Effector memory CD8-positive, alpha-beta T cell (primary cell): ENCODE data around the gene PATE1.
"Not testable (repeated sequence)": the region's sequence is repeated elsewhere in the genome, so short reads cannot be mapped to it uniquely, and the experiment has no call there.

ENCODE experiments used
- ATAC-seq: fragments of 150-1000 bp; cut with Tn5 transposase; replicated peaks from 2 replicates; pipeline ENCODE4 v1.10.0; 2021; ENCODE audit warnings: mild to moderate bottlenecking, moderate library complexity
- DNase-seq, 3 experiments: peaks; one replicate each; pipeline ENCODE4 v3.0.0; 2021
- H3K27ac Mint-ChIP-seq, 2 donors: one replicate each; pipeline ENCODE4 v1.8.0; 2022; ENCODE audit warnings: mild to moderate bottlenecking in 2 of 2, mixed read lengths in 2 of 2, moderate library complexity in 2 of 2
- H3K27me3 Mint-ChIP-seq, 2 donors: one replicate each; pipeline ENCODE4 v1.8.0; 2022; ENCODE audit warnings: mixed read lengths in 2 of 2
- H3K36me3 Mint-ChIP-seq: one replicate; pipeline ENCODE4 v1.8.0; 2022; ENCODE audit warnings: mild to moderate bottlenecking, moderate library complexity, mixed read lengths; ENCODE audit not compliant: insufficient read depth
- H3K4me1 Mint-ChIP-seq, 2 donors: one replicate each; pipeline ENCODE4 v1.8.0; 2022; ENCODE audit warnings: low read depth in 2 of 2, mixed read lengths in 2 of 2
- H3K4me3 Mint-ChIP-seq, 2 donors: one replicate each; pipeline ENCODE4 v1.8.0; 2022; ENCODE audit warnings: mild to moderate bottlenecking in 2 of 2, mixed read lengths in 2 of 2, moderate library complexity in 2 of 2
- H3K9me3 Mint-ChIP-seq, 2 donors: one replicate each; pipeline ENCODE4 v1.8.0; 2022; ENCODE audit warnings: mixed read lengths in 2 of 2
- total RNA-seq, 9 experiments: gene quantifications; one replicate each; lab custom pipeline; 2026; lab: John Stamatoyannopoulos, UW

PATE1 gene, protein sequence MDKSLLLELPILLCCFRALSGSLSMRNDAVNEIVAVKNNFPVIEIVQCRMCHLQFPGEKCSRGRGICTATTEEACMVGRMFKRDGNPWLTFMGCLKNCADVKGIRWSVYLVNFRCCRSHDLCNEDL
- total RNA-seq: 0 to 0.21 (median 0) reads per million in 9 experiments

DNA sequence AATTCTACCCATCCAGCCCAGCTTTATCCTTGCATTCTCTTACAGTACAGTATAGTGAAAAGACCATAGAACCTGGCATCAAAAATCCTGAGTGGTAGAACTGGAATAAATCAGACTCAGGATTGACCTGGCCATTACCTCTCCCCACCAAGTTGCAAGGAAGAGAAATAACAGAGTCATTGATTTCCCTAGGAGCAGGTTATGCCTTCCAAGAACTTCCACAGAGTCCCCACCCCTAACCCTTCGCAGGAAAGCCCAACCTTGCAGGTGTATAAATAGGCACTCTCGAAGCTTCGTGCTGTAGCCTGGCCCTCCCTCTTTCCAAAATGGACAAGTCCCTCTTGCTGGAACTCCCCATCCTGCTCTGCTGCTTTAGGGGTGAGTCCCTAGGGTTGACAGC, at the start of gene PATE1:
Gene PATE1 (plus strand): TSS at position 301 of the 400 bp plus-strand sequence. CDS start 26 bp downstream, at position 327.
- Mint-ChIP-seq H3K27ac (no peak within 1 kb of the TSS), H3K36me3 (no peaks in the 10 kb centered on the region), H3K4me1 (no peaks in the 10 kb centered on the region), H3K9me3 (no peaks in the 10 kb centered on the region), H3K4me3 (no peak within 1 kb of the TSS), H3K27me3 (peaks cover 12 to 13% of the 10 kb centered on the region in 2 donors)
- DNase-seq (no peak), ATAC-seq (no peak)

DNA sequence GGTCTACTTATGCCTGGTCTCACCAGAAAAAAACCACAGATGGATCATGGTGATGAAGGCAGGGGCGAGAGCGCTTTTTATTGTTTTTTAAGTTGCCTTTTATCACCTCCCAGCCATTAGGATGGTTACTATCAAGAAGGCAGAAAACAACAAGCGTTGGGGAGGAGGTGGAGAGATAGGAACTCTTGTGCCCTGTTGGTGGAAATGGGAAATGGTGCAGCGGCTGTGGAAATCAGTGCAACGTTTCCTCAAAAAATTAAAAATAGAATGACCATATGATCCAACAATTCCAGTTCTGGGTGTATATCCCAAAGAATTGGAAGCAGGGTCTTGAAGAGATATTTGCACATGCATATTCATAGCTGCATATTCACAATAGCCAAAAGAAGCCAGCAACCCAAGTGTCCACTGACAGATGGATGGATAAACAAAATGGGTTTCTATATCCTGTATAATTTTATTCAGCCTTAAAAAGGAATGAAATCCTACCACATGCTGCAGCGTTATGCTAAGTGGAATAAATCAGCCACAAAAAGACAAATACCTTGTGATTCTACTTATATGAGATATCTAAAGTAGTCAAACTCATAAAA, 45.0 kb upstream of the PATE1 start:
- H3K27me3 Mint-ChIP-seq: peaks cover 28 to 44% of the 10 kb centered on the region in 2 donors
- ATAC-seq (no peak), DNase-seq (no peak)
- H3K4me1 Mint-ChIP-seq: no peaks in the 10 kb centered on the region
- H3K4me3 Mint-ChIP-seq: no peak overlapping the region
- H3K9me3 Mint-ChIP-seq: no peaks in the 10 kb centered on the region
- no peaks in the 10 kb centered on the region for H3K36me3 Mint-ChIP-seq
- H3K27ac Mint-ChIP-seq: no peak overlapping the region

DNA sequence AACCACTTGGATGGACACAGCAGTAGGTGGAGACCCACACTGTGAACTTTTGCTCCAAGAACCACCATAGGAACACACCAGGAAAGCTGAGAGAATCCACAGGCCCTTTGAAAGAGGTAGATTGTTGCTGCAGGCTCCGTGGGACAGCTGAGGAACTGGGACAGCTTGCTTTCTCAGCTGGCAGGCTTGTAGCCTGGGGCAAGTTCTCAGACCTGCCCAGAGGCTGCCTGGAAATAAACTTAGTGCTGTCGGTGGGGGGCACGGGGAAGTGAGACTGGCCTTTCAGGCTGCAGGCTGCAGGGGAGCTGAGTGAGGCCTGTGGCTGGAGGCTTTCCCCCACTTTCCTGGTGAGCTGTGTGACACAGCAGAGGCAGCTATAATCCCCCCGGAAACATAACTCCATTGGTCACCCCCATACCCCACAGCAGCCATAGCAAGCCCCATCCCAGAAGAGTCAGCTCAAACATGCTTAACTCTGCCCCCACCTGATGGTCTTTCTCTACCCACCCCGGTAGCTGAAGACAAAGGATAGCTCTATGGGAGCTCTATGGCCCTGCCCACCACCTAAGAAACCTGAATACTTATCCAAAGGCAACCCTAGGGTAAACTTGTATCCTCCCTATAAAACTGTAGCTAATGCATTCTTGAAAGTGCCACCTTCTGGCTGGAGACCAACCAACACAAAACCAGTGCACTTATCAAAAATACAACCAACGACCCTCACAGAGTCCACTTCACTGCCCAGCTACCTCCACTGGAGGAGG, 44.0 kb upstream of the PATE1 start:
- Mint-ChIP-seq H3K27ac (no peak overlapping the region), H3K9me3 (no peaks in the 10 kb centered on the region), H3K4me1 (no peaks in the 10 kb centered on the region), H3K36me3 (no peaks in the 10 kb centered on the region), H3K4me3 (no peak overlapping the region), H3K27me3 (peaks cover 30 to 48% of the 10 kb centered on the region in 2 donors)
- ATAC-seq: no peak
- no peak for DNase-seq

DNA sequence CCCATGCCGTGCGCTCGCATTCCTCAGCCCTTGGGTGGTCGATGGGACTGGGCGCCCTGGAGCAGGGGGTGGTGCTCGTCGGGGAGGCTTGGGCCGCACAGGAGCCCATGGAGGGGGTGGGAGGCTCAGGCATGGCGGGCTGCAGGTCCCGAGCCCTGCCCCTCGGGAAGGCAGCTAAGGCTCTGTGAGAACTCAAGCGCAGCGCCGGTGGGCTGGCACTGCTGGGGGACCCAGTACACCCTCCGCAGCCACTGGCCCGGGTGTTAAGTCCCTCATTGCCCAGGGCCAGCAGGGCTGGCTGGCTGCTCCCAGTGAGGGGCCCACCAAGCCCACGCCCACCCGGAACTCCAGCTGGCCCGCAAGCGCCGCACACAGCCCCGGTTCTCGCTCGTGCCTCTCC, 41.4 kb upstream of the PATE1 start:
- H3K4me1 Mint-ChIP-seq, H3K9me3 Mint-ChIP-seq, H3K36me3 Mint-ChIP-seq, ATAC-seq, DNase-seq, H3K4me3 Mint-ChIP-seq, H3K27ac Mint-ChIP-seq: not testable (repeated sequence)
- H3K27me3 Mint-ChIP-seq: peaks cover 28 to 34% of the 10 kb centered on the region in 2 donors

DNA sequence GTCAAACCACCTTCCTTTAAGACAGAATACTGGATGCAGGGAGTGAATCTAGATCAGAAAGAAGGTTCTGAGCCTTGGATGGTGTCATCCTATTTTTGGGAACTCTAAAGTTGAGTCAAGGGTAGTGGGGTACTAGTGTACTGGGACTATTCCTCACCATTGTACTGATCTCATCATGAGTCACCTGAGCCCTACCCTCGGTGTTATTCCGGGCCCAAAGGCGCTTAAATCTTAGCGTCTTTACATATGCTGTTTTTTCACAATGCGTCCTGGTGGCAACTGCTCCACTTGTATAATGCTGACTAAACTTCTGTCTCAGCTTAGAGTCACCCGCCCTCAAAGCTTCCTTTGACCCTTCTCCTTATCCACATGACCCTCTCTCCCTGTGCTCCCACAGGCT, 25.3 kb upstream of the PATE1 start:
- Mint-ChIP-seq H3K9me3 (no peaks in the 10 kb centered on the region), H3K4me3 (no peak overlapping the region), H3K36me3 (no peaks in the 10 kb centered on the region), H3K4me1 (no peaks in the 10 kb centered on the region), H3K27me3 (peaks cover 59 to 69% of the 10 kb centered on the region in 2 donors), H3K27ac (no peak overlapping the region)
- no peak for DNase-seq
- no peak for ATAC-seq

DNA sequence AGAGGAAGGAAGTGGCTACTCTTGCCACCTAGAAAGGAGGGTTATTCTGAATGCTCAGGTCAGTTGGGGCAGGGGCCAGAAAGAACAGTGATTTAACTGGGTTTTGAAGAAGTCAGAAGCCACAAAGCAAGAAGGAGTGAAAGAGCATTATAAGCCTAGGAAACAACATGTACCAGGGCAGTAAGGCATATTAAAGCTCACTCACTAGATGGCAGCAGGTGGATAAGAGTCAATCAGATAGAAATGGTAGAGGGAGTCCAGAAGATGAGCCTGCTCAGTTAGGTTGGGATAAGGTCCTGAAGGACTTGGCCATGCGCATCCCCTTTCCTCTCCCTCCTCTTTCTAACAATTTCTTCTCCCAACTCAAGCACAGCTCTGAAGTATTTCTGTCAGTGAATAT, 22.0 kb upstream of the PATE1 start:
- no peak for ATAC-seq
- H3K27me3 Mint-ChIP-seq: peaks cover 55 to 58% of the 10 kb centered on the region in 2 donors
- no peak overlapping the region for H3K27ac Mint-ChIP-seq
- no peak for DNase-seq
- no peaks in the 10 kb centered on the region for H3K9me3 Mint-ChIP-seq
- H3K36me3 Mint-ChIP-seq: no peaks in the 10 kb centered on the region
- H3K4me3 Mint-ChIP-seq: no peak overlapping the region
- no peaks in the 10 kb centered on the region for H3K4me1 Mint-ChIP-seq

DNA sequence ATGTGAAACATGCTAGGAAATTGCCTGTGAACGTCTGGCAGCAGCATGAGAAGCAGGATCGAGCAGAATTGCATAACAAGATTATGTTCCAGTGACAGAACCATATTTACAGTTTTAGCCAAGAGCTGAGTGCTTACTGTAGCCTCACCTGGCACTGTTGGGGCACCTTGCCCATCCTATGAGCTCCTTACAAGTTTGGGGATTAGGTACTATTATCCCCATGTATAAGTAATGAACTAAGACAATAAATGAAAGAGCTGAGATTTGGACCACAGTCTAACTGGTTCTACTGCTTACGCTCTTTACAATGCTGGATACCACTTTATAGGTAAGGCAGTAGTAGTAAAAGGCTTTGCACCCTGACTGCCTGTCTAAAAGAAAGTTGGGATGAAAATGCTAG, 17.1 kb upstream of the PATE1 start:
- no peak overlapping the region for H3K4me3 Mint-ChIP-seq
- H3K9me3 Mint-ChIP-seq: no peaks in the 10 kb centered on the region
- H3K27me3 Mint-ChIP-seq: peaks cover 19 to 22% of the 10 kb centered on the region in 2 donors
- H3K27ac Mint-ChIP-seq: no peak overlapping the region
- ATAC-seq: no peak
- no peaks in the 10 kb centered on the region for H3K36me3 Mint-ChIP-seq
- H3K4me1 Mint-ChIP-seq: no peaks in the 10 kb centered on the region
- DNase-seq: no peak

DNA sequence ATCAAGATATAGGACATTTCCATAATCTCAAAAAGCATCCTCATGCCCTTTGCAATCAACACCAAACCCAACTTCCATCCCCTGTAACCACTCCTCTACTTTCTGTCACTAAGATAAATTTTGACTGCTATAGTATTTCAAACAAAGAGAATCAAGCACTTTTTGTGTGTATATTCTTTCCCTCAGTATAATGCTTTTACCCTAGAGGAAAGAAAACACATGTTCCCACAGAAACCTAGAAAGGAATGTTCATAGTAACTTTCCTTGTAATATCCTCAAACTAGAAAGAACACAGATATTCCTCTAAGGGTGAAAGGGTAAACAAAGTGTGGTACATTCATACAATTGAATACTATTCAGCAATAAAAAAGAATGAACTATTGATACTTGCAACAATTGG, 5.5 kb upstream of the PATE1 start:
- no peaks in the 10 kb centered on the region for H3K4me1 Mint-ChIP-seq
- H3K36me3 Mint-ChIP-seq: peaks cover 2% of the 10 kb centered on the region
- H3K9me3 Mint-ChIP-seq: no peaks in the 10 kb centered on the region
- no peak for ATAC-seq
- H3K27ac Mint-ChIP-seq: no peak overlapping the region
- no peak for DNase-seq
- H3K4me3 Mint-ChIP-seq: no peak overlapping the region
- peaks cover 5 to 7% of the 10 kb centered on the region in 2 donors for H3K27me3 Mint-ChIP-seq

DNA sequence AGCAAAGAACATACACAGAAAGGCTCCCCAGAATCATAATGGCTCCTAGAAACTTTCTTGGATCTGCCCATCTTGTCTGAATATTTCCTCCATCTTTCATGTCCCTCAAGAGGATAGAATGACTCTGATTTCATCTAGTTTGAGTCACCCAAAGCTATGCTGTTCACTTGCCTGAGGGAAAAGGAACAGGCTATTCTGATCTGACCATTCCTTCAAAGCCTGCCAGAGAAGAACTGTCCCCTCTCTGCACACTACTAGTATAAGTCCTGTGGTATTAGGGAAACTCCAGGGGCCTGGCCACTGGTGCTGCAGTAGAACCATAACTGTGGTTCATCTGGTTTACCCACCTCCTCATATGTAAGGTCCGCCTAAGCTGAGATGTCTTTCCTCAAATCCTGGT, 2.4 kb upstream of the PATE1 start:
- H3K27me3 Mint-ChIP-seq: peaks cover 5 to 13% of the 10 kb centered on the region in 2 donors
- peaks cover 2% of the 10 kb centered on the region for H3K36me3 Mint-ChIP-seq
- H3K27ac Mint-ChIP-seq: no peak overlapping the region
- DNase-seq: no peak
- H3K4me3 Mint-ChIP-seq: no peak overlapping the region
- no peaks in the 10 kb centered on the region for H3K4me1 Mint-ChIP-seq
- no peak for ATAC-seq
- H3K9me3 Mint-ChIP-seq: no peaks in the 10 kb centered on the region

DNA sequence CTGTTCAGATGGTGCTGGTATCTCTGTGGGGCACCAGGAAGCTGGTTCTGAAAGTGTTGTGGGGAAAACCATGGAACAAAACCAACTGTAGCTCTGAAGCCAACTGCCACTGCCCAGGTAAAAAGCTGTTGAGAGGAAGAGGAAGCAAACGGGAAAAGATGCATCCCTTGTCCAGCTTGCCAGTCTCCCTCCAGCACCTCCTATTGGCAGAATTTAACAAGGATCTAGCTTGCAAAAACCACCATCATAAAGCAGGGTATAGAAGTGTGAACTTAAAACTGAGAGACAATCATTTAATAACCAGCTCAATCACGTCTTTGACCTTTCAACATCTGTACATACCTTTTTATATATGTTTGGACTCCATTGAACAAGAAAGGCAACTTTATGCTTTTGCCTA, 4.5 kb downstream of the PATE1 start:
- DNase-seq (no peak), ATAC-seq (no peak)
- Mint-ChIP-seq H3K4me3 (no peak overlapping the region), H3K27ac (no peak overlapping the region), H3K36me3 (peaks cover 3% of the 10 kb centered on the region), H3K9me3 (no peaks in the 10 kb centered on the region), H3K4me1 (no peaks in the 10 kb centered on the region), H3K27me3 (peaks cover 6 to 26% of the 10 kb centered on the region in 2 donors)

DNA sequence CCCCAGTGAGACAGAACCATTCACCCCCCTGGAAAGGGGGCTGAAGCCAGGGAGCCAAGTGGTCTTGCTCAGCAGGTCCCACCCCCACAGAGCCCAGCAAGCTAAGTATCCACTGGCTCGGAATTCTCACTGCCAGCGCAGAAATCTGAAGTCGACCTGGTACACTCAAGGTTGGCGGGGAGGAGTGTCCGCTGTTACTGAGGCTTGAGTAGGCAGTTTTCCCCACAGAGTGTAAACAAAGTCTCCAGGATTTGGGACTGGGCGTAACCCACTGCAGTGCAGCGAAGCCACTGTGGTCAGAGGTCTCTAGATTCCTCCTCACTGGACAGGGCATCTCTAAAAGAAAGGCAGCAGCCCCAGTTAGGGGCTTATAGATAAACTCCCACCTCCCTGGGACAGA, 10.0 kb downstream of the PATE1 start:
- H3K4me3 Mint-ChIP-seq: no peak overlapping the region
- H3K27ac Mint-ChIP-seq: no peak overlapping the region
- H3K36me3 Mint-ChIP-seq: peaks cover 3% of the 10 kb centered on the region
- DNase-seq (no peak), ATAC-seq (no peak)
- no peaks in the 10 kb centered on the region for H3K4me1 Mint-ChIP-seq
- peaks cover 4 to 23% of the 10 kb centered on the region in 2 donors for H3K9me3 Mint-ChIP-seq
- H3K27me3 Mint-ChIP-seq: peaks cover 38 to 45% of the 10 kb centered on the region in 2 donors

DNA sequence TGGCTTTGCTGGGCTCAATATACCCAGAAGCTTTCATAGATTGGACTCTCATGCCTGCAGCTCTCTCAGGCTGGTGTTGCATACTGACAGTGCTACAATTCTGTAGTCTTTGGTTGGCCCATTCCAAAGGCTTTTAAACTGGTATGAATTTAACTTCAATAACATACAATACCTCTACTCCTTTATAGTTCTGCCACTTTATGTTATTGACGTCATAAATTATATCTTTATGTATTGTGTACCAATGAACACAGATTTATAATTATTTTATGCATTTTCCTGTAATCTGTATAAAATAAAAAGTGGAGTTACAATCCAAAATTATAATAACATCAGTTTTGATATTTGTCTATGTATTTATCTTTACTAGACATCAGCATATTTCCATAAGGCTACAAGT, 16.4 kb downstream of the PATE1 start:
- DNase-seq: no peak
- H3K4me1 Mint-ChIP-seq: no peaks in the 10 kb centered on the region
- no peak overlapping the region for H3K4me3 Mint-ChIP-seq
- ATAC-seq: no peak
- H3K27ac Mint-ChIP-seq: no peak overlapping the region
- peaks cover 33 to 53% of the 10 kb centered on the region in 2 donors for H3K27me3 Mint-ChIP-seq
- H3K9me3 Mint-ChIP-seq: peaks cover under 1 to 15% of the 10 kb centered on the region in 2 donors
- no peaks in the 10 kb centered on the region for H3K36me3 Mint-ChIP-seq

DNA sequence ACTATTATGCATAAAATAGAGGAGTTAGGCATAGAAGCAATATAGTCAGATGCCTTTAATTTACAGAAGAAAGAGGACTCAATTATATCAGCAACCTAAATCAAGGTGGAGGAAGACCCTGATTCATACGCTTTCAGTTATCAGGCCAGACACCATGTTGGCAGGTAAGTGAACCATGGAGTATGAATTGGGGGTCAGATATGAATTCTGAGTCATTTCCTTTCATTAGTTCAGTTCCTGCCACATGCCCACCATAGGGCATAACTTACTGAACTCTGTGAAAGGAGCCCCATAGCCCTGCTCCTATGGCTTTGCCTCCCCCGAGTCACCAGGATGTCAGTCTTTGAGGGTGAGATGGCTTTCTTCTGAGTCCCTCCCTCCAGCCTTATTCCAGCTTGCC, 17.4 kb downstream of the PATE1 start:
- Mint-ChIP-seq H3K9me3 (peaks cover 0 to 9% of the 10 kb centered on the region in 2 donors), H3K4me3 (no peak overlapping the region), H3K27ac (no peak overlapping the region), H3K36me3 (no peaks in the 10 kb centered on the region), H3K4me1 (no peaks in the 10 kb centered on the region), H3K27me3 (peaks cover 41 to 45% of the 10 kb centered on the region in 2 donors)
- DNase-seq (no peak), ATAC-seq (no peak)

DNA sequence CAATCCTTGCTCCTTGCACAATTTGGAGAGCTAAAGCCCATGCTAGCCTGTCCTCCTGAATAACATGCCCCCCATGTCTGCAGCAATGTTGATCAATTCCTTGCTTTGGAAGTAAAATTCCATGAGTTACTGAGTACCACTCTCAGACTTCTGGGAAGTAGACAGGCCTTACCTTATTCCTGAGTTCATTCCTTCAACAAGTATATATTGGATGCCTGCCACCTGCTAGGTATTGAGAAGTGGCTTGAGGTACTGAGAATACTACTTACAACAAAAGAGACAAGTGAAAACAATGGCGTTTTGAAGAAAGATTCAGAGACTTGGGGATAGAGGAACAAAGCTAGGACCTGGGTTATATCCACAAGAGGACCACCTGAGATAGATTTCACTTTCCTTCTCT, 20.2 kb downstream of the PATE1 start:
- H3K4me3 Mint-ChIP-seq: no peak overlapping the region
- H3K9me3 Mint-ChIP-seq: no peaks in the 10 kb centered on the region
- H3K36me3 Mint-ChIP-seq: no peaks in the 10 kb centered on the region
- ATAC-seq (no peak), DNase-seq (no peak)
- H3K27me3 Mint-ChIP-seq: peaks cover 23 to 36% of the 10 kb centered on the region in 2 donors
- no peak overlapping the region for H3K27ac Mint-ChIP-seq
- H3K4me1 Mint-ChIP-seq: no peaks in the 10 kb centered on the region
